ENCODE results near the gene ARMC7.

The ARMC7 gene

DNA sequence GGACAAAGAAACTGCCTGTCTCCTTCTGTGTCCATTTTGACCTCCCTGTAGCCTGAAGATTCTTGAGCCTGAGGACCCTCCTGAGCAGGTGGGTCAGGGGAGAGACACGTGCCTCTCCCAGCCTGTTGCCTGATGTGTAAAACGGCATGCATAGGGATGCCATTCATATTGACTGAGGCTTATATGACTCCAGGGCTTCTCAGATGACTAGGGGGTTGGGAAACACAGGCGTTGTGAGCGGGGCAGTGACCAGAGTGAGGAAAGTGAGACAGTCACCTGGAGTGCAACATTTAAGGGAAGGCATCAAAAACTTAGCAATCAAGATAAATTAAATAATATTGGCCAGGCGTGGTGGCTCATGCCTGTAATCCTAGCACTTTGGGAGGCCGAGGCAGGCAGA, 27.1 kb upstream of the ARMC7 start:
- no peak for DNase-seq (ENCODE audit: low read depth in 1 of 2, low spot score in 1 of 2)
- no peak for TF ChIP-seq JUND (IDR thresholded peaks at IDR 0.05; ENCODE audit: low read depth)
- in situ Hi-C loops (cut with HindIII; ENCODE audit: low pct_unique_long_range_greater_than_20kb, low sequenced_read_pairs): no loop called here

DNA sequence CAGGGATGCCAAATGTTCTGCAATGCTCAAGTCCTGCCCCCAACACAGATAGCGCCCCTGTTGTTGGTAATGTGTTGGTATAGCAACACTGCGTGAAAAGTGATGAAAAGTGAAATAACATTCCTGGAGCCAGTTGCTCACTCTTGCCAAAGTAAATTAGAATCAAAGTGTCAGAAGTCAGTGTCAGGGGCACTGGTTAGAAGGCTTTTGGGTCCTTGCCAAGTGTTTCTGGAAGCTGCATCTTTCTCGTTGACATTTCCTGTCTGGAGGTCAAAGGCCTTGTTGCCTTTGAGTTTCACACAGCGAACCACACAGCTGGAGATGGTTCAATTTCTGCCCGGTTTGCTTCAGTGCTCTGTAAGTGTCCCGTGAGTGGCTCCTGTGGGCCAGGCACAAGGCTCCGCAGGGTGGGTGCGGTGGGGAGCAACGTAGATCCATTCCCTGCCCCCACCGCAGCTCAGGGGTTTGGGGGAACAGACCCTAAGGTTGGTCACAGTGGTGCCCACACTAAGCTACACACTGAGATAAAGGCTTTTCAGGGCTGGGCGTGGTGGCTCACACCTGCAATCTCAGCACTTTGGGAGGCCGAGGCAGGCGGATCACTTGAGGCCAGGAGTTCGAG, 25.6 kb upstream of the ARMC7 start:
- no peak for TF ChIP-seq JUND (IDR thresholded peaks at IDR 0.05; ENCODE audit: low read depth)
- peak in 1 of 2 experiments; percentile 67 for DNase-seq (ENCODE audit: low read depth in 1 of 2, low spot score in 1 of 2)
- in situ Hi-C loops (cut with HindIII; ENCODE audit: low pct_unique_long_range_greater_than_20kb, low sequenced_read_pairs): no loop called here

DNA sequence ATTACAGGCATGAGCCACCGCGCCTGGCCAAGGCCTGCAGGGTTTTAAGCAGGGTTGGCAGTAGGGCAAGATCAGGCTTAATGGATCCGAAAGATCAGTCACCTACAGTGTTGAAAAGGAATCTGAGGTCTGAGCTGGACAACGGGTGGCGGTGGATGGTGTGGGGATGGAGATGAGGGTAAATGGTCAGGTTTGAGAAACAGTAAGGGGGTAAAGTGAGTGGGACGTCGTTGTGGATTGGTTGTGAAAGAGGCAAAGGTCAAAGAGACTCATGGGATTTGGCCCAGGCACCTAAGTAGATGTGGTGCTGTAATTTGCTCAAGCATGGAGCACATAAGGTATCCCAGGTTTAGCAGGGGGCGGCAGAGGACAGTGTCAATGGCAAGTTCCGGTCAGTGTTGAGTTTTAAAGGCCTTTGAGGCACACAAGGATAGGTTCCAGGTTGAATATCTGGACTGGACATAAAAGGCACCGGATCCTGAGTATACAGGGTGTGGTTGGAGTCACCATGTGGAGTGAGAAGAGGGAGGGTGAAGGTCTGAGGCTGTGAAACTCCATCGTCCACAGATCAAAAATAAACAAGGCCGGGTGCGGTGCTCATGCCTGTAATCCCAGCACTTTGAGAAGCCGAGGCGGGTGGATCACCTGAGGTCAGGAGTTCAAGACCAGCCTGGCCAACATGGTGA, 23.1 kb upstream of the ARMC7 start:
- TF ChIP-seq JUND (IDR thresholded peaks at IDR 0.05; ENCODE audit: low read depth): no peak
- no peak for DNase-seq (ENCODE audit: low read depth in 1 of 2, low spot score in 1 of 2)
- in situ Hi-C loops (cut with HindIII; ENCODE audit: low pct_unique_long_range_greater_than_20kb, low sequenced_read_pairs): no loop called here

DNA sequence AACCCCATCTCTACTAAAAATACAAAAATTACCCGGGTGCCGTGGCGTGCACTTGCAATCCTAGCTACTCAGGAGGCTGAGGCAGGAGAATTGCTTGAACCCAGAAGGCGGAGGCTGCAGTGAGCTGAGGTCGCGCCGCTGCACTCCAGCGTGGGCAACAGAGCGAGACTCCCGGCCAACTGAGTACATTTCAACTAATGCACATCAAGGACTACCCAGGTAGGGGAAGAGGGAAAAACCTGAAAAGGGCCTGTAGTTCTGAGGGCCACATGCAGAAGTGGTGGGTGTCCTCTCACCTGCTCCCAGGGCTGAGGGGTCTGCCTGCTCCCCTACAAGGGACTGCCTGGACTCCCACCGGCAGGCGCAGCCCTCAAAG, 22.6 kb upstream of the ARMC7 start:
- DNase-seq (ENCODE audit: low read depth in 1 of 2, low spot score in 1 of 2): no peak
- no peak for TF ChIP-seq JUND (IDR thresholded peaks at IDR 0.05; ENCODE audit: low read depth)
- in situ Hi-C loops (cut with HindIII; ENCODE audit: low pct_unique_long_range_greater_than_20kb, low sequenced_read_pairs): no loop called here

DNA sequence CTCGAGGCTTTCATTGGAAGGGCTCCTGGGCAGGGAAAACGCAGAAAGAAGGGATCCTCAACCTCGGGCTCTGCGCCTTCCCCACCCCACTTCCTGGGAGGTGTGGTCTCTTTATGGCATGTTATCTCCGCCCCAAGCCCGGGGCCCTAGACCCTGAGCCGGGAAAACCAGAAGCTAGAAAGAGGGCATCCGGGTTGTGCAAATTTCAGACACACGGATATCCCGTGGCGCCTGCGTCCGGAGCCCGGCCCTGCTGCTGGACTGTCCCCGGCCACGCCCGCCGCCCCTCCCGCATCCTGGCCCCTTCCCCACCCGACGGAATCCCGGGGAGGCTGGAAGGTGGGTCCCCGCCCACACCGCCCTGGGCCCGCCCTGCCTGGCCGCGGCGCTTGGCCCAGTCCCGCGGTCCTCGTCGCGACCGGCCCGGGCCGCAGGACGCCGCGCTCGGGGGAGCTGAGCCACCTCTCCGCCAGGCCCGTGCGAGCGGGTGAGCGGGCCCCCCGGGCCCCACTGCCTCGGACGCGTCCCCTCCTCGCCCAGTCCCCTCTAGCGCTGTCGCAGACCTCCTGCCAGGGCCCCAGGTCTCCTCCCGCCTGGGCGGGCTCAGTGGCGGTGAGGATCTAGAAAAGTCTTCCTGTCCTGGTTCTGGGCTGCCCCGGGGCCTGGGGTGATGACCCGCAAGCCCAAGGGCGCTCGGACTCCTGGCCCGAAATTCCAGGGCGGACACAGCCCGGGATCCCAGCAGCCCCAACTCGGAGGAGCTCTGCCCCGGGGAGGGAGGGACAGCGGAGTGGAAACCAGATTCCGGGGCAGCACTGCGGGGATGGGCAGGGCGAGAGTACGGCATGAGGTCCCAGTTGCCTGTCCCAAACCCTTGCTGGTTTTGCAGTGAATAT, 22.0 kb upstream of the ARMC7 start, which contains the start of gene SLC16A5:
TSS of gene SLC16A5 (plus strand) at position 397 of the 896 bp plus-strand sequence. CDS start 5,683 bp downstream, outside the sequence.
- in situ Hi-C loops (cut with HindIII; ENCODE audit: low pct_unique_long_range_greater_than_20kb, low sequenced_read_pairs): no loop called here
- TF ChIP-seq JUND (IDR thresholded peaks at IDR 0.05; ENCODE audit: low read depth): no peak
- DNase-seq (ENCODE audit: low read depth in 1 of 2, low spot score in 1 of 2): peak; percentile 81 to 97

DNA sequence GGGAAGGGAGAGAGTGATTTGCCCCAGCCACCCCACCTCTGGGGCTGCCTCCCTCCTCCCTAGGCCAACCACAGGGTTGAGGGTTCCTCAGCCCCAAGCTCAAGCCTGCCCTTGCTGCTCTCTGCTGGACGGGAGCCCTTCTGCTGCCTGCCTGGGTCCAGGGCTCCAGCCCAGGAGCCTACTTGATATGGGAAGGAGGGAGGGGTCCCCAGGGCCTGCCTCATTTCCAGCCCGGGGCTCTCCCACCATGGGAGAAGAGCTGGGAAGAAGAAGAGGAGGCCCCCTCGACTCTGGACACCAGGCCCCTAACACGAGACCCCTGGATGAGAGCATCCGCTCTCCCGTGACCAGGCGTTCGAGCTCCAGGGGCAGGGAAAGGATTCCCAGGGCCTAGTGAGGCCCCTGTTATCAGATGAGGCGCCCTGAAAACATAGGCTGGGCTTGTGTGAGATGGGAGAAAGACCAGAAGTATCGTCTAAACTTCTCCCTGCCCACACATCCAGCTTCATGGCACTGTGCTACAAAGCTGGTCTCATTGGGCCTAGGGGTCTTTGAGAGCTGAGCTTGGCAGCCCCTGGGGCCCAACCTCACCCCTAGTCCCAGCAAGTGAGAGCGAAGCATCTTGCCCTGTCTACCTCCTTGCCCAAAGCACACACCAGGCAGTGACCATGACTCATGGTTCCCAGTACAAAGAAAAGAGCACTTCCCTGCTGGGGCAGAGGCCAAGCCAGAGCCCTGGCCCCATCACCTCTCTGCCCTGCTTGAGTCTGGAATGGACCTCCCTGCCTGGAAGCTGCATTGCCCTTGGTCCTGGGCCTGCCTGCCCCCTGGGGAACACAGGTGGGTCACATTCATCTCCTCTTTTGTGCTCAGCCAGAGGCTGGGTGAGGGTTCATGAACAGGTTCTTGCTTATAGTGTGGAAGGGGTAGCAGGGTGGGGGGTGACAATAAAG, 21.0 kb upstream of the ARMC7 start:
- in situ Hi-C loops (cut with HindIII; ENCODE audit: low pct_unique_long_range_greater_than_20kb, low sequenced_read_pairs): no loop called here
- DNase-seq (ENCODE audit: low read depth in 1 of 2, low spot score in 1 of 2): no peak
- TF ChIP-seq JUND (IDR thresholded peaks at IDR 0.05; ENCODE audit: low read depth): no peak

DNA sequence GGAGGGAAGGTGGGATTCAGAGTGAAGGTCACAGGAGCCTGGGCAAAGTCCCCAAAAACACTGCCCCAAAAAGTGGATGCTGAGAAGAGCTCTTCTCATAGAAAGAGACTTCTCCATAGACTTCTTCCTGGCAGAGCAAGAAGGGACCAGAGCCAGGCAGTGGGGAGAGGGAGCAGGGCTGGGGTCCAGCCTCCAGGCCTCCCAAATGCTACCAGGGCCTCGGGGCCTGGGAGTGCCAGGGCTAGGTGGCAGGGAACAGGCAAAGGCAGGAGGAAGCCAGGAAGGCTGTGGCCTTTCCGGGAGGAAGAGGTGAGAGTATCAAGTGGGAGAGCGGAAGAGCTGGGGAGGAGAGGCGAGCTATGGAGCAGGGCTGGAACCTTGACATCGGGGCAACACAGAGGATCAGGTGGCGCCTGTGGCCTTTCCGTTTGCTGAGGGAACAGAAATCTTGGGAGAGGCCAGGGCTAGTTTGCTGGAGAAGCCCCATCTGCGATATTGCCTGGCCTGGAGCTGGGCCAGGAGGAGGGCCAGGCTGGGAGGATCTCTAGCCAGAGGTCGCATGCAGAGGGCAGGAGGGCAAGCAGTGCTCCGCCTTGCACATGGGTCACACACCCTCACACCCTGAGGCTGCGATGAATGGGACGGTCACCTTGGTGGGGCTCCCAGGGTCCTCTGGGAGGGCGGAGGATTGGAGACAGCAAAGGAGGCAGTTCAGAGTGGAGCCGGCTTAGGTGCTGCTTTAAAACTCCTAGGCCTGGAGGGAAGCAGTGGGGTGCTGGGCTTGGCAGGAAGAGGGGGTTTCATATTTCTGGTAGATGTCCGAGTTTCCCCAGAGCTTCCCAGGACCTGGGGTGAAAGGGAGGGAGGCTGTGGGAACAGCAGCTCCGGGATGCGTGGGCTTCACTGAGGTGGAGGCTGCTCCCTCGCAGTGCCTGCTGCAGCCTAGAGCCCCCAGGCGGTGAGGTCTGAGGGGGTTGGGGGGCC, 18.6 kb upstream of the ARMC7 start:
- TF ChIP-seq JUND (IDR thresholded peaks at IDR 0.05; ENCODE audit: low read depth): no peak
- in situ Hi-C loops (cut with HindIII; ENCODE audit: low pct_unique_long_range_greater_than_20kb, low sequenced_read_pairs): no loop called here
- no peak for DNase-seq (ENCODE audit: low read depth in 1 of 2, low spot score in 1 of 2)

DNA sequence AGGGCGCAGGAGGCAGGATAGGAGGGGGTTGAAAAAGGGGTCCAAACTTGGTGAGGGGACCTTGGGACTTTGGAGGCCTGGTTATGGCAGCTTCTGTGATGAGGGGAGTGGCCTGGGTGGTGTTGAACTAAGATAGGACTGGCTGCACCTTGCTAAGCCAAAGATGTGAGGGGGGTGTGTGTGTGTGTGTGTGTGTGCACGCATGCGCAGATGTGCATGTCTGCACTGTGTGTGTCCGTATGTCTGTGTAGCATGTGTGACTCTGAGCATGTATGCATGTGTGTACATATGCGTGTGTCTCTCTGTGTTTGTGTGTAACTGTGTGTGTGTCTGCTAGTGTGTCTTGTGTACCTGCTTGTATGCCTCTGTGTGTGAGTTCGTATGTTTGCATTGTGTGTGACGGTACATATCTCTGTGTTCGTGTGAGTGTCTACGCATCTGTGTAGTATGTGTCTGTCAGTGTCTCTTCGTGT, 17.9 kb upstream of the ARMC7 start:
- no peak for TF ChIP-seq JUND (IDR thresholded peaks at IDR 0.05; ENCODE audit: low read depth)
- in situ Hi-C loops (cut with HindIII; ENCODE audit: low pct_unique_long_range_greater_than_20kb, low sequenced_read_pairs): no loop called here
- no peak for DNase-seq (ENCODE audit: low read depth in 1 of 2, low spot score in 1 of 2)

DNA sequence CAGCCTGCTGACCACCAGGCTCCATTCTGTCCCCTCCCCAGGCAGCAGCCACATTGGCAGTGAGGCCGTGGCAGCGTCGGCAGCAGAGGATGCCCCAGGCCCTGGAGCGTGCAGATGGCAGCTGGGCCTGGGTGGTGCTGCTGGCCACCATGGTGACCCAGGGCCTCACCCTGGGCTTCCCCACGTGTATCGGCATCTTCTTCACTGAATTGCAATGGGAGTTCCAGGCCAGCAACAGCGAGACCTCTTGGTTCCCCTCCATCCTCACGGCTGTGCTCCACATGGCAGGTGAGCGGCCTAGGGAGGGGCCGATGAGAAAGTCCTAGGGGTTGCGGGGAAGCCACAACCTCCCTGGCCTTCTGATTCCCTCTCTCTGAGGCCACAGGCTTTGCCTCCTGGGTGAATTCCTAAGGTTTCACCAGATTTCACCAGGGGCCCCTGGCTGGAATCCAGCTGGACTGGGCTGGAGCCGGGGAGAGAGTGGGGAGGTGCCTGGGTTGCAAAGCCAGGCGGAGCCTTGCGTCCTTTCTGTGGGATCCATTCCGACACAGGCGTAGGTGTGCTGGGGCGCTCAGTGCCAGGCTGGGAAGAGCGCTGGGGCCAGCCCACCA, 16.1 kb upstream of the ARMC7 start:
- in situ Hi-C loops (cut with HindIII; ENCODE audit: low pct_unique_long_range_greater_than_20kb, low sequenced_read_pairs): no loop called here
- no peak for TF ChIP-seq JUND (IDR thresholded peaks at IDR 0.05; ENCODE audit: low read depth)

DNA sequence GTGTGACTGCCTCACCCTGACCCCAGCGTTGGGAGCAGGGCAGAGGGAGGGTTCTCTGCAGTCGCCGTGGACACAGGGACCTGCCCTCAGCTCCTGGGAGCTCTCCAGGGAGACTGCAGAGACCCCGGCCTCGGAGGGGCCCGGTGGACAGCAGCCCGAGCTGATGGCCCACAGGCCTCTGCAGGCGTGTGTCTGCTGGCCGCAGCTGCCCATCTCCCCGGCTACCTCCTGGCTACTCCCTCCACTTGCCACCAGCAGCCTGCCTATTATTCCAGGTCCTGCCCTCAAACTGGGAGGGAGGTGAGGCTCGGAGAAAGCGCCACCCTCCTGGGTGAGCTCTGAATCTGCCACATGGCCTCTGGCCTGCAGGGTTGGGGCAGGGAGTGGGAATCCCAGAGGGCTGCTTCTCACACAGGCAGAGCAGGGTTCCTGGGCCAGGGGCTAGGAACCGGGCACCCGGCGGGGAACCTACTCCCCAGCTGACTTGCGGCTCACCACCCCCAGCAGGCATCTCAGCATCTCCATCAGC, 14.8 kb upstream of the ARMC7 start:
- in situ Hi-C loops (cut with HindIII; ENCODE audit: low pct_unique_long_range_greater_than_20kb, low sequenced_read_pairs): no loop called here
- TF ChIP-seq JUND (IDR thresholded peaks at IDR 0.05; ENCODE audit: low read depth): no peak
- DNase-seq (ENCODE audit: low read depth in 1 of 2, low spot score in 1 of 2): no peak

More for the DNA sequence above, 16.1 kb upstream of the ARMC7 start:
- no peak for DNase-seq (ENCODE audit: low read depth in 1 of 2, low spot score in 1 of 2)
